ENCODE data around the gene CPNE2.

The CPNE2 gene

DNA sequence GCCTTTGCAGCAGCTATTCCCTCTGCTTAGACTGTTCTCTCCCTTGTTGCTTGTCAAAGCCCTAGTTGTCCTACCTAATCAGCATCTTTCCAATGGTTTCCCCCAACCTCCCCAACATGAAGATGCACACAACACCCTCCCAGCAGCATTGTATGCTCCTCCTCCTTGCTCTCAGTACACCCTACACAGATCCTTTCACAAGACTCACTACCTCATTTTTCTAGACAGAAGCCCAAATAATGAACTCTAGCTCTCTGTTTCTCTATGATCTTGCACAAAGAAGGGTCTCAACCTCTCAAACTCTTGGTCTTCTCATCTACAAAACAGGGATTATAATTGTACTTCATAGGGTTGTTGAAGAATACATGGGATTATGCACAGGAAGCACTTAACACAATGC lies 74.1 kb downstream of the CPNE2 start:
- Histone ChIP-seq H3K4me1 (ENCODE audit: insufficient read depth, insufficient read length) (no peaks in the 10 kb centered on the region), H3K9ac (ENCODE audit: insufficient read length, low read depth) (no peak overlapping the region), H3K4me3 (ENCODE audit: insufficient read length, low read depth) (no peak overlapping the region), H3K27me3 (ENCODE audit: insufficient read depth, insufficient read length) (no peaks in the 10 kb centered on the region), H3K36me3 (ENCODE audit: insufficient read depth, insufficient read length, low read length) (peaks cover 76% of the 10 kb centered on the region), H3K9me3 (ENCODE audit: insufficient read depth, low read length) (no peaks in the 10 kb centered on the region)
- TF ChIP-seq YY1 (IDR thresholded peaks at IDR 0.05; ENCODE audit: insufficient read depth, insufficient read length) (no peak), ZNF274 (IDR thresholded peaks at IDR 0.05; ENCODE audit: low read depth, low read length) (no peak), SUZ12 (IDR thresholded peaks at IDR 0.05; ENCODE audit: extremely low read depth, insufficient read depth, insufficient read length) (no peak)
- no peak for DNase-seq (ENCODE audit: low read depth, low spot score)

DNA sequence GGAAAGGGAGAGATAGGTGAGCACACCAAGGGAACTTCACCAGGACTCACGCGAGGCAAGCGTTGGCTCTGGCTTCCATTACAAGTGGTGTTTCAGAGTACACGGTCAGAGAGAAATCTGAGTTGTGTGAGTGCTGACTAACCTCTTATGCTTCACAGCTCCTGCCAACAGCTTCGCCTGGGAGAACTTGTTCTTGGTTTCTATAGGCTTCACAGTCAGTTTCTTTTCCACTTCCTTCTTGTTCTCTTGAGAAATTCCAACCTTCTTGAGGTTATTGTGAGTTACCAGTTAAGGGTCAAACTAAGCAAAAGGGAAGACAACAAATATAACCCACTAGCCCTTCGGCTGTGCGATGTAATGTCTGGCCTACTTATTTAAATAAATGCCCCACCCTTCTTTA lies 74.6 kb downstream of the CPNE2 start:
- Histone ChIP-seq H3K4me3 (ENCODE audit: insufficient read length, low read depth) (no peak overlapping the region), H3K4me1 (ENCODE audit: insufficient read depth, insufficient read length) (no peaks in the 10 kb centered on the region), H3K9ac (ENCODE audit: insufficient read length, low read depth) (no peak overlapping the region), H3K36me3 (ENCODE audit: insufficient read depth, insufficient read length, low read length) (peaks cover 80% of the 10 kb centered on the region), H3K9me3 (ENCODE audit: insufficient read depth, low read length) (no peaks in the 10 kb centered on the region), H3K27me3 (ENCODE audit: insufficient read depth, insufficient read length) (no peaks in the 10 kb centered on the region)
- DNase-seq (ENCODE audit: low read depth, low spot score) = no peak
- no peak for TF ChIP-seq SUZ12 (IDR thresholded peaks at IDR 0.05; ENCODE audit: extremely low read depth, insufficient read depth, insufficient read length)
- no peak for TF ChIP-seq ZNF274 (IDR thresholded peaks at IDR 0.05; ENCODE audit: low read depth, low read length)
- TF ChIP-seq YY1 (IDR thresholded peaks at IDR 0.05; ENCODE audit: insufficient read depth, insufficient read length) = no peak

DNA sequence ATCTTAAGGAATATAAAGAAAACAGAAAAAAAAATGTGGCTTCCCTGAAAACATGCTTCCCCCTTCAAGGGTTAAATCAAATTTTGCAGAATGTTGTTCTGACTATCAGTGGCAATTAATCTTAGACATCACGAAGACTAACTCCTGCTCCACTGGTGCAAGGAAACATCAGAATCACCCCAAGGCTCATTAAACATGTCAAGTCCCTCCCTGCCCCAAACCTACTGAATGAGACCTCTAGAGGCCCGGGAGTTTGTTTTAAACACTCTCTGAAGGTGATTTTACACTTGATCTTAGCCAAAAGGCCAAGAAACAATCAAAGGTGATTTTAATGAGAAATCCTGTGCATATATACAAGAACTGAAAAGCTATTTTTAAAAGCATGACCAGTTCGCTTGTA lies 75.2 kb downstream of the CPNE2 start:
- DNase-seq (ENCODE audit: low read depth, low spot score) = no peak
- no peak for TF ChIP-seq SUZ12 (IDR thresholded peaks at IDR 0.05; ENCODE audit: extremely low read depth, insufficient read depth, insufficient read length)
- no peak for TF ChIP-seq ZNF274 (IDR thresholded peaks at IDR 0.05; ENCODE audit: low read depth, low read length)
- TF ChIP-seq YY1 (IDR thresholded peaks at IDR 0.05; ENCODE audit: insufficient read depth, insufficient read length) = no peak
- peaks cover 82% of the 10 kb centered on the region for H3K36me3 ChIP-seq (ENCODE audit: insufficient read depth, insufficient read length, low read length)
- H3K9ac ChIP-seq (ENCODE audit: insufficient read length, low read depth) = no peak overlapping the region
- H3K27me3 ChIP-seq (ENCODE audit: insufficient read depth, insufficient read length) = no peaks in the 10 kb centered on the region
- H3K4me3 ChIP-seq (ENCODE audit: insufficient read length, low read depth) = no peak overlapping the region
- H3K4me1 ChIP-seq (ENCODE audit: insufficient read depth, insufficient read length) = no peaks in the 10 kb centered on the region
- H3K9me3 ChIP-seq (ENCODE audit: insufficient read depth, low read length) = no peaks in the 10 kb centered on the region

DNA sequence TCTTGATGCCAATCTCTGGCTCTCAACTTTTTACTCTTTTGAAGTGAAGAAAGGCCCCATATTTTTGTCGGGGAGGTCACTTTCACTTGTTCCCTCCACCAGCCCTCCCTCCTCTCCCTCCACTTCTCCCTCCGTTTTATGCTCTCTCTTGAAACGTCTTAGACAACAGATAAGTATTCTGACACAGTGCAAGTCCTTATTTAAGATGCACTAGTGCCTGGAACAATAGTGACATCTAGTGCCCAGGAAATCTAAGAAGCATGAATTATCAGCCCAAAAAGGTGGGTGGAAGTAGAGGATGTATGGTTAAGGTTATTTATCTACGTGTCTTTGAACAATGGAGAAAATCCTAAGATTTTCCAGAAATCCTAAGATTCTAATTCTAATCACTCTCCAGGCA lies 75.6 kb downstream of the CPNE2 start:
- no peaks in the 10 kb centered on the region for H3K27me3 ChIP-seq (ENCODE audit: insufficient read depth, insufficient read length)
- DNase-seq (ENCODE audit: low read depth, low spot score) = no peak
- peaks cover 85% of the 10 kb centered on the region for H3K36me3 ChIP-seq (ENCODE audit: insufficient read depth, insufficient read length, low read length)
- H3K4me3 ChIP-seq (ENCODE audit: insufficient read length, low read depth) = no peak overlapping the region
- H3K9ac ChIP-seq (ENCODE audit: insufficient read length, low read depth) = no peak overlapping the region
- TF ChIP-seq ZNF274 (IDR thresholded peaks at IDR 0.05; ENCODE audit: low read depth, low read length) (no peak), YY1 (IDR thresholded peaks at IDR 0.05; ENCODE audit: insufficient read depth, insufficient read length) (no peak), SUZ12 (IDR thresholded peaks at IDR 0.05; ENCODE audit: extremely low read depth, insufficient read depth, insufficient read length) (no peak)
- no peaks in the 10 kb centered on the region for H3K4me1 ChIP-seq (ENCODE audit: insufficient read depth, insufficient read length)
- no peaks in the 10 kb centered on the region for H3K9me3 ChIP-seq (ENCODE audit: insufficient read depth, low read length)

DNA sequence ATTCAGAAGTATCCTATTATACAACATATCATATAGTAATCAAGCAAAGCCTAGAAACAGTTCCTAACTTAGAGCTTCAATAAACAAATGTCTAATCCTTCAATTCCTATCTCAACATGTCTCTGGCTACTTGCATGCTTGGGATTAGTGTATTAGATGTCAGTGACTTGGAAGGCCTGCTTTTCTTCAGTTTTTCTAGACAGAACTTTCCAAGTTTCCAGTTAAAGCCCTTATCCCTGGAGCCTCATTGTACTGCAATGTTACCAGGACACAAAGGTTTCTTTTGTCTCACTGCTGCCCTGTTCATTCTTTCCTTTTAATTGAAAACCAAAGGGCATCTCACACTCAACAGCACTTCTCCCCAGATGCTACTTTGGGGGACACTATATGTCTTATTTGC lies 76.9 kb downstream of the CPNE2 start:
- Histone ChIP-seq H3K36me3 (ENCODE audit: insufficient read depth, insufficient read length, low read length) (peaks cover 78% of the 10 kb centered on the region), H3K4me1 (ENCODE audit: insufficient read depth, insufficient read length) (no peaks in the 10 kb centered on the region), H3K27me3 (ENCODE audit: insufficient read depth, insufficient read length) (no peaks in the 10 kb centered on the region), H3K9me3 (ENCODE audit: insufficient read depth, low read length) (no peaks in the 10 kb centered on the region), H3K9ac (ENCODE audit: insufficient read length, low read depth) (no peak overlapping the region), H3K4me3 (ENCODE audit: insufficient read length, low read depth) (no peak overlapping the region)
- DNase-seq (ENCODE audit: low read depth, low spot score) = no peak
- TF ChIP-seq ZNF274 (IDR thresholded peaks at IDR 0.05; ENCODE audit: low read depth, low read length) (no peak), YY1 (IDR thresholded peaks at IDR 0.05; ENCODE audit: insufficient read depth, insufficient read length) (no peak), SUZ12 (IDR thresholded peaks at IDR 0.05; ENCODE audit: extremely low read depth, insufficient read depth, insufficient read length) (no peak)

DNA sequence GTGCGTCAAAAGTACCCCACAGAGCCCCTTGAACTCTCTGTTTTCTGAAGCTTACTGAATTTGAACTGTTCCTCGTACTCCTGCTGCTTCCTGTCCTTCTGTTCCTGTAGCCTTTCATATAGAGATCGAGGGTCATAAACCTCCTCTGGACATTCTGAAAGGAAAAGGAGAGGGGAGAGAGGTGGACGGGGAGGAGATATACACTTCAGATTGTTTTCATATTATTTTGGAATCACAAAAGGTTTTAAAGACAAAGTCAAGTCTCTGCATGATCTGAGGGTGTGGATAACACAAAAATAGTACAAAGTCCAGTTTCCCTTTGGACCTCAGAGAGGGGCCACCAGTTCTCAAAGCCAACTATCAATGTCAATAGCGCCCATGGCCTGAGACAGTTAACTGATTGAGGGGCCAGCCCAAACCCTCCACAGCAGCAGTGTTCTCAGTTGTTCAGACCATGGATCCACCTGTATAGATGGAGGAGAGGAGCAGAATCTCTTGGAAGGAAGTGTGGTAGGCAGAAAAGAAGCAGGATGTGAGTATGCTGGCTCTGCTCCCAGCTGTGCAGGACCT lies 80.4 kb downstream of the CPNE2 start:
- H3K27me3 ChIP-seq (ENCODE audit: insufficient read depth, insufficient read length) = no peaks in the 10 kb centered on the region
- TF ChIP-seq ZNF274 (IDR thresholded peaks at IDR 0.05; ENCODE audit: low read depth, low read length) (no peak), SUZ12 (IDR thresholded peaks at IDR 0.05; ENCODE audit: extremely low read depth, insufficient read depth, insufficient read length) (no peak)
- H3K9me3 ChIP-seq (ENCODE audit: insufficient read depth, low read length) = no peaks in the 10 kb centered on the region
- H3K9ac ChIP-seq (ENCODE audit: insufficient read length, low read depth) = no peak overlapping the region
- no peaks in the 10 kb centered on the region for H3K4me1 ChIP-seq (ENCODE audit: insufficient read depth, insufficient read length)
- no peak overlapping the region for H3K4me3 ChIP-seq (ENCODE audit: insufficient read length, low read depth)
- H3K36me3 ChIP-seq (ENCODE audit: insufficient read depth, insufficient read length, low read length) = peaks cover 47% of the 10 kb centered on the region
- no peak for DNase-seq (ENCODE audit: low read depth, low spot score)

DNA sequence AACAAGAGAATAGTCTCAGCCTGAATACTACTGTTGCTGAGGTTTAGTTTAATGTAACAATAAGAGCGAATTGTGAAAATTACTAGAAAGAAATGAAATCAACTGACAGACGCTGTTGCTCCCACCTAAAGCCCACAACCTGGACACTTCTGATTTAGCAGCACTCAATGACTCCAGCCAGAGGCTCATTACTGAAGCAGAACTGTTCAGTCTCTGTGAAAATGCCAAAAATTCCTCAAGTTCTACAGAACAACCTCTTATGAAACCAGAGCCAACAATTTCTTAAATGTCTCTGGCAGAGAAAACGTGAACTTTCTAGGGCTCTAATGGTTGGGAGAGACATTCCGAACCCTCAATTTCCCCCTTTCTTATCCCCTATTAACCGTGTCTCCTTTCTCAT lies 83.5 kb downstream of the CPNE2 start:
- no peaks in the 10 kb centered on the region for H3K4me1 ChIP-seq (ENCODE audit: insufficient read depth, insufficient read length)
- no peak for DNase-seq (ENCODE audit: low read depth, low spot score)
- H3K27me3 ChIP-seq (ENCODE audit: insufficient read depth, insufficient read length) = no peaks in the 10 kb centered on the region
- peaks cover 29% of the 10 kb centered on the region for H3K36me3 ChIP-seq (ENCODE audit: insufficient read depth, insufficient read length, low read length)
- no peak overlapping the region for H3K4me3 ChIP-seq (ENCODE audit: insufficient read length, low read depth)
- H3K9ac ChIP-seq (ENCODE audit: insufficient read length, low read depth) = no peak overlapping the region
- TF ChIP-seq YY1 (IDR thresholded peaks at IDR 0.05; ENCODE audit: insufficient read depth, insufficient read length) = no peak
- no peak for TF ChIP-seq ZNF274 (IDR thresholded peaks at IDR 0.05; ENCODE audit: low read depth, low read length)
- no peak for TF ChIP-seq SUZ12 (IDR thresholded peaks at IDR 0.05; ENCODE audit: extremely low read depth, insufficient read depth, insufficient read length)
- no peaks in the 10 kb centered on the region for H3K9me3 ChIP-seq (ENCODE audit: insufficient read depth, low read length)
